Neuronal stem cell (in vitro differentiated cells): ENCODE data around the gene ABI2.

Source experiments
- DNase-seq: peaks from one replicate; pipeline ENCODE4 v3.0.0-alpha.2; 2013; ENCODE audit warnings: low spot score
- H2AFZ ChIP-seq: one replicate; pipeline ENCODE4 v1.6.1; 2013; ENCODE audit warnings: mild to moderate bottlenecking, low read length, inconsistent platforms
- H2AK5ac ChIP-seq: 2 replicates; pipeline ENCODE4 v1.6.1; 2013; ENCODE audit warnings: low read depth, mild to moderate bottlenecking, inconsistent platforms, low read length, moderate library complexity, mixed read lengths
- H2BK120ac ChIP-seq: 2 replicates; pipeline ENCODE4 v1.6.1; 2013; ENCODE audit warnings: low read depth, mild to moderate bottlenecking, inconsistent platforms, low read length, moderate library complexity, mixed read lengths
- H2BK12ac ChIP-seq: one replicate; pipeline ENCODE4 v1.6.1; 2013; ENCODE audit warnings: low read length, inconsistent platforms
- H2BK15ac ChIP-seq: 2 replicates; pipeline ENCODE4 v1.6.1; 2013; ENCODE audit warnings: mild to moderate bottlenecking, low read length, inconsistent platforms, mixed read lengths
- H2BK5ac ChIP-seq: one replicate; pipeline ENCODE4 v1.6.1; 2013; ENCODE audit warnings: inconsistent platforms, mild to moderate bottlenecking, low read length, moderate library complexity
- H3K14ac ChIP-seq: one replicate; pipeline ENCODE4 v1.6.1; 2013; ENCODE audit warnings: low read length, inconsistent platforms
- H3K18ac ChIP-seq: 2 replicates; pipeline ENCODE4 v1.6.1; 2013; ENCODE audit warnings: low read length, inconsistent platforms
- H3K23ac ChIP-seq: 2 replicates; pipeline ENCODE4 v1.6.1; 2013; ENCODE audit warnings: low read depth, mild to moderate bottlenecking, mixed read lengths, low read length, inconsistent platforms; ENCODE audit not compliant: poor library complexity
- H3K27ac ChIP-seq: replicated peaks from 3 replicates; pipeline ENCODE4 v1.5.1; 2013; ENCODE audit warnings: low read length, inconsistent platforms
- H3K27me3 ChIP-seq, 3 experiments: 2 replicates each; pipeline ENCODE4 v1.6.1; 2013; ENCODE audit warnings: low read length in 3 of 3, mild to moderate bottlenecking in 2 of 3, inconsistent platforms in 1 of 3, low read depth in 1 of 3, mixed read lengths in 1 of 3, moderate library complexity in 1 of 3; ENCODE audit not compliant: control insufficient read depth in 3 of 3, insufficient read depth in 3 of 3
- H3K36me3 ChIP-seq, 2 donors: replicated peaks in 1 of 2; 2 replicates each; pipeline ENCODE4 v1.6.1; 2013; ENCODE audit warnings: low read length in 2 of 2; ENCODE audit not compliant: control insufficient read depth in 2 of 2, insufficient read depth in 2 of 2
- H3K4ac ChIP-seq: 2 replicates; pipeline ENCODE4 v1.6.1; 2013; ENCODE audit warnings: inconsistent platforms, mild to moderate bottlenecking, low read length, moderate library complexity
- H3K4me1 ChIP-seq, 2 donors: 1 replicate in 1 of 2; 2 replicates in 1 of 2; pipeline ENCODE4 v1.6.1; 2013; ENCODE audit warnings: low read length in 2 of 2, low read depth in 1 of 2; ENCODE audit not compliant: control insufficient read depth in 2 of 2, insufficient read depth in 1 of 2
- H3K4me2 ChIP-seq: one replicate; pipeline ENCODE4 v1.6.1; 2013; ENCODE audit warnings: mild to moderate bottlenecking, low read length, inconsistent platforms; ENCODE audit not compliant: insufficient read depth, poor library complexity, severe bottlenecking
- H3K4me3 ChIP-seq, 2 donors: 2 replicates each; pipeline ENCODE4 v1.5.1; 2013; ENCODE audit warnings: low read length in 2 of 2, mild to moderate bottlenecking in 2 of 2, inconsistent platforms in 1 of 2, moderate library complexity in 1 of 2
- H3K79me1 ChIP-seq: one replicate; pipeline ENCODE4 v1.6.1; 2013; ENCODE audit warnings: low read depth, mild to moderate bottlenecking, inconsistent platforms, low read length, moderate library complexity
- H3K9ac ChIP-seq: one replicate; pipeline ENCODE4 v1.6.1; 2013; ENCODE audit warnings: mild to moderate bottlenecking, low read depth, low read length, inconsistent platforms; ENCODE audit not compliant: poor library complexity
- H3K9me3 ChIP-seq, 2 donors: replicated peaks in 1 of 2; 2 replicates each; pipeline versions ENCODE3 to v1.6.1; 2013; ENCODE audit warnings: low read length in 2 of 2, mild to moderate bottlenecking in 2 of 2, inconsistent platforms in 1 of 2, low read depth in 1 of 2, mixed read lengths in 1 of 2, moderate library complexity in 1 of 2; ENCODE audit not compliant: control insufficient read depth in 2 of 2, insufficient read depth in 1 of 2
- H4K8ac ChIP-seq: one replicate; pipeline ENCODE4 v1.6.1; 2013; ENCODE audit warnings: low read depth, mild to moderate bottlenecking, inconsistent platforms, low read length, moderate library complexity
- H4K91ac ChIP-seq: one replicate; pipeline ENCODE4 v1.6.1; 2013; ENCODE audit warnings: low read length, low read depth, mild to moderate bottlenecking, inconsistent platforms; ENCODE audit not compliant: poor library complexity
- WGBS, 2 donors: extraction: QIAGEN DNeasy Blood & Tissue Kit; methylation state at CpG; one replicate each; pipeline ENCODE4 v1.1.7; 2013; ENCODE audit warnings: missing lambda C conversion rate in 2 of 2, mixed read lengths in 1 of 2; ENCODE audit not compliant: insufficient read length in 2 of 2, insufficient replicate concordance in 1 of 2; ENCODE audit errors: extremely low coverage in 2 of 2; 5-methylcytosine and 5-hydroxymethylcytosine counted together

Gene ABI2

DNA sequence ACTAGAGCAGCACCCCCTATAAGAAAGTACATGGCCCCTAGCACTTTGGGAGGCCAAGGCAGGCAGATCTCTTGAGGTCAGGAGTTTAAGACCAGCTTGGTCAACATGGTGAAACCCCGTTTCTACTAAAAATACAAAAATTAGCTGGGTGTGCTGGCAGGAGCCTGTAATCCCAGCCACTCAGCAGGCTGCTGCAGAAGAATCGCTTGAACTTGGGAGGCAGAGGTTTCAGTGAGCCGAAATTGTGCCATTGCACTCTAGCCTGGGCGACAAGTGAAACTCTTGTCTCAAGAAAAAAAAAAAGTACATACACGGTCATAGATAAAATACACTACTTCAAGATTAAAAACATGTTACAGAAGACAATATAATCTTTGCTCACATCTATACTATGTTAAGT lies 143.1 kb downstream of the ABI2 start:
- Histone ChIP-seq H3K4ac (no peak overlapping the region), H3K9ac (no peak overlapping the region), H3K27ac (no peak overlapping the region), H4K91ac (no peak overlapping the region), H3K36me3 (peaks cover 0 to 2% of the 10 kb centered on the region in 2 donors), H2BK5ac (no peak overlapping the region), H3K9me3 (no peaks in the 10 kb centered on the region), H2BK120ac (no peak overlapping the region), H3K23ac (no peak overlapping the region), H3K4me2 (no peak overlapping the region), H2BK12ac (no peak overlapping the region), H3K79me1 (no peaks in the 10 kb centered on the region), H3K4me1 (no peaks in the 10 kb centered on the region), H3K27me3 (no peaks in the 10 kb centered on the region), H3K4me3 (no peak overlapping the region), H3K18ac (no peak overlapping the region), H2AFZ (no peak overlapping the region), H3K14ac (no peak overlapping the region), H2BK15ac (no peak overlapping the region), H2AK5ac (no peak overlapping the region), H4K8ac (no peak overlapping the region)
- WGBS, 2 donors: no CpG with 5 or more reads among the region's 5 CpGs
- DNase-seq: no peak

GRCh38 chr2:203476881-203477280 lies 148.7 kb downstream of the ABI2 start:
- no peaks in the 10 kb centered on the region for H3K4me1 ChIP-seq
- no peaks in the 10 kb centered on the region for H3K79me1 ChIP-seq
- no peak for DNase-seq
- H3K9ac ChIP-seq: no peak overlapping the region
- no peak overlapping the region for H3K4ac ChIP-seq
- H4K91ac ChIP-seq: no peak overlapping the region
- H3K4me3 ChIP-seq: no peak overlapping the region
- H4K8ac ChIP-seq: no peak overlapping the region
- no peak overlapping the region for H2BK12ac ChIP-seq
- H3K23ac ChIP-seq: no peak overlapping the region
- H2BK120ac ChIP-seq: no peak overlapping the region
- H3K27me3 ChIP-seq: no peaks in the 10 kb centered on the region
- WGBS, 2 donors: no CpG with 5 or more reads among the region's 2 CpGs
- H3K9me3 ChIP-seq: no peaks in the 10 kb centered on the region
- H3K27ac ChIP-seq: no peak overlapping the region
- no peak overlapping the region for H2BK5ac ChIP-seq
- H3K4me2 ChIP-seq: no peak overlapping the region
- no peak overlapping the region for H3K18ac ChIP-seq
- H3K14ac ChIP-seq: no peak overlapping the region
- no peak overlapping the region for H2BK15ac ChIP-seq
- H3K36me3 ChIP-seq: peaks cover 0 to 10% of the 10 kb centered on the region in 2 donors
- no peak overlapping the region for H2AK5ac ChIP-seq
- no peak overlapping the region for H2AFZ ChIP-seq

DNA sequence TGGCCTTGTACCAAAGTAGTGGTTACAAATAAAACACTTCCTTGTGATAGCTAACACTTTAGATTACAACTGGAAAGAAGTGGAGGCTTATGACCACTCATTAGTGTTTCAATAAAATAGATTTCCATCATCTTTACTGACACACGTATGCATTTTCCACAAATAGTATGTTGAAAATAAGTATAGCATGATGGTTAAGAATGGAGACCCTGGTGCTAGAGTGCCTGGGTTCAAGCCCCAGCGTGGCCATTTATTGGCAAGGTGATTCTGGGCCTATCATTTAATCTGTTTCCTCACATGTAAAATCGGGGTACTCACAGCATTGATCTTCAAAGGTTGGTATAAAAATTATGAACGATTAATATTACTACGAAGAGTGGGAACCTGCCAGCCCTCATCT lies 152.4 kb downstream of the ABI2 start:
- H3K4me3 ChIP-seq: no peak overlapping the region
- H2AK5ac ChIP-seq: no peak overlapping the region
- H3K27me3 ChIP-seq: no peaks in the 10 kb centered on the region
- no peak overlapping the region for H2AFZ ChIP-seq
- no peak overlapping the region for H2BK15ac ChIP-seq
- no peak overlapping the region for H2BK5ac ChIP-seq
- no peak overlapping the region for H3K23ac ChIP-seq
- no peaks in the 10 kb centered on the region for H3K9me3 ChIP-seq
- H3K18ac ChIP-seq: no peak overlapping the region
- DNase-seq: no peak
- H3K14ac ChIP-seq: no peak overlapping the region
- no peak overlapping the region for H4K8ac ChIP-seq
- H4K91ac ChIP-seq: no peak overlapping the region
- WGBS, 2 donors: no CpG with 5 or more reads among the region's 5 CpGs
- H3K4me2 ChIP-seq: no peak overlapping the region
- no peak overlapping the region for H3K4ac ChIP-seq
- H3K9ac ChIP-seq: no peak overlapping the region
- peaks cover under 1 to 17% of the 10 kb centered on the region in 2 donors for H3K36me3 ChIP-seq
- H2BK12ac ChIP-seq: no peak overlapping the region
- H3K79me1 ChIP-seq: no peaks in the 10 kb centered on the region
- no peak overlapping the region for H2BK120ac ChIP-seq
- H3K4me1 ChIP-seq: no peaks in the 10 kb centered on the region
- no peak overlapping the region for H3K27ac ChIP-seq

DNA sequence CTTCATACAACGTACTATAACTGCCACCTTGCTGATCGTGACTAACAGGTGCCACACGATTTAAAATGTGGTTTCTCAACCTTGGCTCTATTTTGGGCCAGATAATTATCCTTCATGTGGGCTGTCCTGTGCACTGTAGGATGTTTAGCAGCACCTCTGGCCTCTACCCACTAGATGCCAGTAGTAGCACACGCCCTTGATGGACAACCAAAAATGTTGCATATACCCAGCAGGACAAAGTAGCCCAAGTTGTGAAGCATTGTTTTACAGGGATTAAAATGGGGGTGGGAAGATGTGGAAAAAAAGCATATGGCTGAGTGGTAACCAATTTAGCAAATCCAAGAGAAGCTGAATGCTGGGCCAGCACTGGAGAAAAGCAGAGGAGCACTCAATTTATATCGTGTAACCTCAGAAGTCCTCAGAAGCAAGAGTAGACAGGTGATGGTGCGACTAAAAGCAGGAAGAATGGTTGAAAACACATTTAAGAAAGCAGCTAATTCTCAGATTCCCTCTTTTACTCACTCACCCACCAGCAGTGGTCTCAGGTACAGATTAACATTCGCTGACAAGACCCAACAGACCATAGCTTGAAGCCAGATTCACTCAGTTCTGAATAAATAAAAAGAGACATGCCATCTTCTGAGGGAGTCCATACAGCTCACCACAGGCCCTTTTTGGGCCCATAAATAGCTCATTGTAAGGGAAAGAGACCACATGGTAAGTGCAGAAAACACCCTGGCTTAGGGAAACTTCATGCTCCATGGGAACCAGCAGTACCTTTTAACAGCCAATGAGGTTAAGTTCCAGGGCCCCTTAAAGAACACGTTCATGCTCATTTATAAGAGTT lies 156.3 kb downstream of the ABI2 start:
- no peak overlapping the region for H3K4me3 ChIP-seq
- no peaks in the 10 kb centered on the region for H3K79me1 ChIP-seq
- H2AK5ac ChIP-seq: no peak overlapping the region
- WGBS, 2 donors: no CpG with 5 or more reads among the region's 8 CpGs
- H4K91ac ChIP-seq: no peak overlapping the region
- no peaks in the 10 kb centered on the region for H3K4me1 ChIP-seq
- no peaks in the 10 kb centered on the region for H3K27me3 ChIP-seq
- H3K9ac ChIP-seq: no peak overlapping the region
- no peak overlapping the region for H3K18ac ChIP-seq
- H3K36me3 ChIP-seq: peaks cover 3 to 38% of the 10 kb centered on the region in 2 donors
- H3K14ac ChIP-seq: no peak overlapping the region
- no peak overlapping the region for H2AFZ ChIP-seq
- H4K8ac ChIP-seq: no peak overlapping the region
- H3K27ac ChIP-seq: no peak overlapping the region
- H3K4me2 ChIP-seq: no peak overlapping the region
- H2BK120ac ChIP-seq: no peak overlapping the region
- no peak overlapping the region for H2BK15ac ChIP-seq
- H3K9me3 ChIP-seq: no peaks in the 10 kb centered on the region
- no peak for DNase-seq
- H2BK12ac ChIP-seq: no peak overlapping the region
- no peak overlapping the region for H3K4ac ChIP-seq
- H3K23ac ChIP-seq: no peak overlapping the region
- H2BK5ac ChIP-seq: no peak overlapping the region
